Measurements from ENCODE around the gene DRAXIN.

DRAXIN gene

GRCh38 chr1:11690397-11691301 is 861 bp upstream of the DRAXIN start:
- peak in 1 of 2 experiments; percentile 23 for DNase-seq

DNA sequence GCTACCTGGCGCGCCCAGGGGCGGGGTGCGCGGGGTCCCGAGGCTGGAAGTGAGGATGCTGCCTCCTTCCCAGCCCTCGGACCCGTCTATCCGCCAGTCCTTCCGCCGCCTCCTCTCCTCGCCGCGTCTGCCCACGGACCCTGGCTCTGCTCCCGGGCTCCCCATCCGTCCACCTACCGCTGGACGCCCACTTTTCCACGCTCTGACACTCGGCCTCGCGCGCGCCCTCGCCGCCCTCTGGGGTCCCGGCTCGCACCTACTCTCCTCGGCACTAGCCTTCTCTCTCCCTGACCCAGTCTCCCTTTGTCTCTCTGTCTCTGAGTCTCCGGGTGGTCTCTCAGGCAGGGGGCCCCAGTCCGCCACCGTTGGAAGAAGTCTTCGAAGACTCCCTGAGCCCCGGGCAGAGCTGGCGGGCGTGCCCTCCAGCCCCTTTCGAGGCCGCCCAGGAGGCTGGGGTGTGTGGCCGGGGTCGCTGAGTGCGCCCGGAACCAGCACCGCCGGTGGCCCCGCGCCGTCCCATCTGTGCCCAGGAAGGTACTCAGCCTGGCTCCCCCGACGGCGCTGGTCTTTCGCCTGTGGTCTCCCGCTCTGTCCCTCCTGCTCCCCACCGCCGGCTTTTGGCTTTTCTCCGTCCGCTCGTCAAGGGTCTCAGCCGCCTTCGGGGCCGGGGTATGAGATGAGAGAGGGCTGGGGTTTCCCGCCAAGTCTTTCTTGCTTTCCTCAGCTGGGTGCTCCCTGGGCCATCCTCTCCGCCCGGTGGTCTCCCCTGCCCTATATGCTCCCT is 610 bp downstream of the DRAXIN start:
- DNase-seq: no peak

DNA sequence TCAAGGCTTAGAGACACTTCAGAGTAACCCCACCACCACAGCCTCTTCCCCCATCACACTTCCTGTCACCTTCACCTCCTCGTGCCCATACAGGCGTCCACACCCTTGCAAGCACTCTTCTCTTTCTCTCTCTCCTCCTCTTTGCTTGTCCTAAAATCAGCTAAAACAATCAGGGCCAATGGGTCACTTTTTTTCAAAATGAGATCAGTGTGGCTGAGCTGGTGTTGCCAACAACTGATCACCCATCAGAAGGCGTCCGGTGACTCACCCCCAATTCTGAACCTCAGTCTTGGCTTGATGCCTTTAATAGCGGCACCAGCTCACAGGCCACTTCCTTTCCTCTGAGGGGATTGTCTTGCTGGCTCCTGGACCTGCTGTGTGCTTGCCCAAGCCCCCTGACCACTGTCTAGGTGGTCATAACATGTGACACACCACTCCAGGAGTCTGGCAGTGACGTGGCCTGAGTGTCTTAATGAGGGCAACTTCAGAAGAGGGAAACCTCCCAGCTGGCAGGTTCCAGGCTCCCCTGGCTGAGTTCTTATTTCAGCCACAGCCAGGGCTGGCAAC is 1.6 kb downstream of the DRAXIN start:
- no peak for DNase-seq

- DNase-seq: no peak
Measured at GRCh38 chr1:11693917-11694316, 2.4 kb downstream of the DRAXIN start.

GRCh38 chr1:11695861-11696260 is 4.4 kb downstream of the DRAXIN start:
- DNase-seq: no peak

DNA sequence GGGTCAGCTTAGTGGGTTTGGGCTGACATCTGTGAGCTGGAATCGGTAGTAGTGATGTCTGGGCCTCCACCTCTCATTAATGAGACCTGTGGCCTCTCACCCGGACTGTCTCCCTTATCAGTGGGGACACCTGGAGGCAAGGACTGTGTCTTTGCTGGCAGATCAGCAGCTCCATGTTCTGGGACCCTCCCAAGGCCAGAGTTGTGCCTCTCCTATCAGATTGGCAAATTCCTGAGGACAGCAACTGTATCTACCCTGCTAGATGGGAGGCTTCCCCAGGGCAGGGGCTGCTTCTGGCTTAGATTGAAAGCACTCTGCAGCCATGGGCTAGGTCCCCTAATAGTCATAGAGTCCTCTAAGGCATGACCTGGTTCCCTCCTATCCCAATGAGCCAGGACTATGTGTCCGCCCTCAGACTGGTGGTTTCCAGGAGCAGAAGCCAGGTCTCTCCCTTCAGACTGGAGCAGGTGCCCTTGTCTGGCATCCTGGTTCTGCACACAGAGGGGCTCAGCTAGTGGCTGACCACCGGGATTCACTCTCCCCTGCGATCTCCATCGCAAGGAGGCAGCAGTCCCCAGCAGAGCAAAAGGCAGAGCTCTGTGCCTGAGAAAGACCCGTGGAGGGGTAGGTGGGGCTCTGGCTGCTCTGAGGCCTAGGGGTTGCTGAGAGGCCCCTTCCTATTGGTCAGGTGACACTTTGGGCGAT is 5.8 kb downstream of the DRAXIN start:
- DNase-seq: no peak

- DNase-seq: no peak
Measured at GRCh38 chr1:11697893-11698210, 6.3 kb downstream of the DRAXIN start.

DNA sequence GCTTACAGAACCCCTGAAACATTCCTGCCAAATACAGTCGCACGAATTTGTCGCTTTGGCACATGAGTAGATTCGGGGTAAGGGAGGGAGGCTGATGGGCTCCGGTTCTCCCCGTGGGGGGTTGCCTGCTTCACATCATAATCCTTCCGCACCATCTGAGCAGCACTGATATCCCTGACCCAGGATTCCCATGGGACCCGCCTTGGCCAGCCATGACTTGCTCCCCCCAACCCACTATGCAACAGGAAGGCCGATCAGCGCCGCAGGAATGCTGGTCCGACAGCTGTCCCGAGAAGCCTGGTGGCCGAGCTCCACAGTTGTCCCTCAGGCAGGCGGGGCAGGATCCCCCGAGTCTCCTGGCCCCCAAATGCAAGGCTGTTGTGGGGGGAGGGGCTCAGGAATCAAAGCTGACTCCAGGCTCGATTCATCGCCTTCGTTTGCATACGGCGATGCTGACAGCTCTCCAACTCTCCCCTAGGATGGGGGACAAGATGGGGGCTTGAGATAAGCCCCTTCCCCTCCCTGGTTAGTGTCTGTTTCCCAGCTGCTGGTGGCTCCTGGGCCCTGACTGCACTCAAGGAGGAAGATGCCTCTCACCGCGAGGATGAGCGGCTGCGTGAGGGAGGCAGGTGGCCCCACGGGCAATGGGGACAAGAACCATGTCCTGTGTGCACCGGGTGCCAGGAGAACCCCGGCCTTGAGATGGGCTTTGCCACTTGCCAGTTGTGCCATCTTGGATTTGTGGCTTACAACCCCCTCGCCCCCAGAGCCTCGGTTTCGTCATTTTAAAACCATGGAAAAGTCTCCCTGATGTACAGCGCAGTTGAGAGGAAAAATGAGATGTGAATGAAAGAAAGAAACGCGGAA is 9.3 kb downstream of the DRAXIN start:
- no peak for DNase-seq

DNA sequence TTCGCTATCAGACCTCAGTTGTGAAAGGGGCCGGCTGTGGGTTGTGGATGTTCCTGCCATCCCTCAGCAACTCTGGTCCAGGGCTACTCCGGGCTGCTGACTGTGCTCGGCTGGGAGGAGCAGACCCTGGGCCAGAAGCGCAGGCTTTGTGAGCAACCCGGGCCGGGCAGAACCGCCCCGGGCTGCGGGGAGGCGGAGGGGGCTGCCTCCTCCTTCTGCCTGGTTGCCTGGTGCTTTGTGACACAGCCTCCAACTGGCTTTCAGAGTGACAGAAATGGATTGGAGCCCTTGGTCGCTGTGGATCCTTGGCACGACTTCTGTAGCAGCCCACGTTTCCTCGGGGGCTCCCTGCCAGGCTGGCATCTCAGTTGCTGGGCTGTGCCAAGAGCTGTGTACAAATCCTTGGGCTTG is 10.0 kb downstream of the DRAXIN start:
- DNase-seq: no peak

- DNase-seq: no peak
Measured at GRCh38 chr1:11701981-11702803, 10.7 kb downstream of the DRAXIN start.

DNA sequence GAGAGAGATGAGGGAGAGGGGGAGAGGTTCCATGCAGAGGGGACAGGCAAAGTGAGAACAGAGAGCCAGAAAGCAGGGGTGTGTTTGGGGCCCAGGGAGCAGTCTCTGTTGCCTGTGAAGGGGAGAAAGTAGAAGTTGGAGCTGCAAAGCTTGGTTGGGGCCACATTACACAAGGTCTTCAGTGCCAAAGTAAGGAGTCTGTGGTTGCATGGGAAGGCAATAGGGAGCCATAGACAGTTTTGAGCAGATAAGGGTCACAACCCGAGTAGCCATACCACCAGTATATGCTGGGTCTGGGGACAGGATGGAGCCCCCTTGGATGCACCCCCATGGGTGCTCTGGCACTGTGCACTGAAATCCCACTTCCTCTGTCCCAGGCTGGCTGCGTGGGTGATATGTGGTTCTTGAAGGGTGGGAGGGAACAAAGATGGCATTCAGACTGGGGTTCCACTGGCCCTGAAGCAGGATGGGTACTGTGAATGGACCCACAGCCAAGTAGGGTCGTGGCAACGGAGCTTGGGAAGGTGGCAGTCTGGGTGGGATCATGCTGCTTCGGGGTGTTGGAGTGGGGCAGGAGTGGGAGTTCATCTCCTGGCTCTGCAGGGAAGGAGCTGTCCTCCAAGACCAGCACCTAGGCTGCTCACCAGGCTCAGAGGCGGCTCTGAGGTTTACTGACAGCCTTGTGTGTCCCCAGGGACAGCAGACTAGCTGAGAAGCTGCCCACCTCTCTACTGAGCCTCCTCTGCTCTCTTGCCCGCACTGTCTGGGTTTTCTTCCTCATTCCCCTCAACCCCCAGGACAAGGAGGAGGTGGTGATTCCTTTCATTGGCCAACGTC is 12.1 kb downstream of the DRAXIN start:
- no peak for DNase-seq

GRCh38 chr1:11704194-11704529 is 12.7 kb downstream of the DRAXIN start:
- no peak for DNase-seq

DNA sequence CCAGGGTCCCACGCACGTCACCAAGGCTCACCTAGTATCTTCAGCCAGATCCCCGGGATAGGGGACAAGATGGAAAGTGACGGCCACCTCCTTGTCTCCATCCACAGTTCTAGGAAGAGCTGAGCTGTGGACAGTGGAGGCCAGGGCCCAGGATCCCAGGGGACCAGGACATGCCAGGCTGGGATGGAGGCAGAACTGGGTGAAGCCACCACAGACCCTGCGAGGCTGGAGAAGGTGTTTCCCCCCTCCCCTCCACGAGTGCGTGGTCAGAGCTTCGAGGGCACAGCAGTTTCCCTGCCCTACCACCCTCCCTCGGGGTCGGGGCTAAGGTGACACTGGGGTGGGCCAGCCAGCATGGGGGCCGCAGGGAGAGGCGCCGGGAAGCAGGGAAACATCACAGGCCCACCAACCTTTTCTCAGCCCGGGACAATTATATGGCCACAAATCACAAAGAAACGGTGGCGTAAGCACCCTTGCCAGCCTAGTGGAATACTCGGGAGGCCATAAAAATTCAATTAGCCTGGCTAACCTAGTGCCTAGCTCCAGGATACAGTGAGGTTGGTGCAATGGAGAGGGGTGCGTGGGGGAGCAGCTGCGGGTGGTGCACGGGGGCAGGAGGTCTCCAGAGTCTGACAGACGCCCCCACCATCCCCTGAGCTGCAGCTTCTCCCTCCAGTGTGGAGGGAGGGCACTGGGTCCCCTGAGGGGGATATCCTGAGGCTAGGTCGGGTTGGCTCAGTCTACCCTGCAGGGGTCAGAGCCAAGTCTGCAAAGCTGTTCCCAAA is 13.4 kb downstream of the DRAXIN start:
- DNase-seq: no peak

DNA sequence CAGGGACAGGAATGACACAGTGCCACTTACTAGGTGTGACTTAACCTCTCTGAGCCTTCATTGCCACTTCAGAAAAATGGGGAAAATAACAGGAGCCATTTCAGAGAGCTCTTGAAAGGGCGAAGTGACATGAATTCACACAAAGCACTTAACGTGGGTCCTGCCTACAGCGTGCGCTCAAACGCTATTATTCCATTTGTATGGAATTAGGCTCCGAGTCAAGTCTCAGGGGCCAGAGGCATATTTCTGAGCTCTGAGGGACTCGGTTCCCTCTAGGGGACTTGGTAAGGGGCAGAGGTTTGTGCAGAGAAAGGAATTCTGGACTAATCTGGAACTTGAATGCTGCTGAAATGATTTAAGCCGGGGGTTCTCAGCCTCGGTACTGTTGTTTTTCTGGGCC is 14.1 kb downstream of the DRAXIN start:
- DNase-seq: no peak

DNA sequence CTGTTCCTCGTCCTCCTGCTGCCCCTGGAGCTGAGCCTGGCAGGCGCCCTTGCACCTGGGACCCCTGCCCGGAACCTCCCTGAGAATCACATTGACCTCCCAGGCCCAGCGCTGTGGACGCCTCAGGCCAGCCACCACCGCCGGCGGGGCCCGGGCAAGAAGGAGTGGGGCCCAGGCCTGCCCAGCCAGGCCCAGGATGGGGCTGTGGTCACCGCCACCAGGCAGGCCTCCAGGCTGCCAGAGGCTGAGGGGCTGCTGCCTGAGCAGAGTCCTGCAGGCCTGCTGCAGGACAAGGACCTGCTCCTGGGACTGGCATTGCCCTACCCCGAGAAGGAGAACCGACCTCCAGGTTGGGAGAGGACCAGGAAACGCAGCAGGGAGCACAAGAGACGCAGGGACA is 14.8 kb downstream of the DRAXIN start:
- no peak for DNase-seq

DNA sequence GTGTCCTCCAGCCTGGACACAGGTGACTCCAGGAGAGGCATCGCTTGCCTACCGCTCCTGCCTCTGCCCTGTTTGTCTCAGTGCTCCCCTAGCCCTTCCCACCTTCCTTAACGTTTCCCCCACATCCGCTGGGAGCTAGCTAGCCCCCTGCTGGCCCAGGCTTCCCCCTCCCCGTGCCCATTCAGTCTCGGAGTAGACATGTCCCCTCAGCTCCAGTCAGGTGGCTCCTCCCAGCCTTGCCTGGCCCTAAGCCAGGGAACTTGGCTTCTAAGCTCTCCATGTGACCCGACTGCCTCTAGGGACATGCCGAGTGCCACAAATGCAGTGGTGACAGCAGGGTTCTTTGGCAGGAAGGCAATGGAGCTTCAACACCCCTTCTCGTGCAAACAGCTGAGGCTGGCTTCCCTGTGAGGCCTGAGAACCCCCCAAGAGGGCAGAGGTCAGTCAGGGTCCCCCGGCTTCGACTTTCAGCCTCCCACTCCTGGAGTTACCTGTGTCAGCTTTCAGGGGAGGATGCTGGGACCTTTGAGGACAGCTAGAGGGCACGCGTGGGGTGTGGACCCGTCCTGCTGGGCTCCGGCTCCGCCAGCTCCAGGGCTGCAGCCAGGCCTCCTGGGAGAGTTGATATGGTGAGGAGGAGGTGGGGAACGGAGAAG is 16.2 kb downstream of the DRAXIN start:
- DNase-seq: no peak

DNA sequence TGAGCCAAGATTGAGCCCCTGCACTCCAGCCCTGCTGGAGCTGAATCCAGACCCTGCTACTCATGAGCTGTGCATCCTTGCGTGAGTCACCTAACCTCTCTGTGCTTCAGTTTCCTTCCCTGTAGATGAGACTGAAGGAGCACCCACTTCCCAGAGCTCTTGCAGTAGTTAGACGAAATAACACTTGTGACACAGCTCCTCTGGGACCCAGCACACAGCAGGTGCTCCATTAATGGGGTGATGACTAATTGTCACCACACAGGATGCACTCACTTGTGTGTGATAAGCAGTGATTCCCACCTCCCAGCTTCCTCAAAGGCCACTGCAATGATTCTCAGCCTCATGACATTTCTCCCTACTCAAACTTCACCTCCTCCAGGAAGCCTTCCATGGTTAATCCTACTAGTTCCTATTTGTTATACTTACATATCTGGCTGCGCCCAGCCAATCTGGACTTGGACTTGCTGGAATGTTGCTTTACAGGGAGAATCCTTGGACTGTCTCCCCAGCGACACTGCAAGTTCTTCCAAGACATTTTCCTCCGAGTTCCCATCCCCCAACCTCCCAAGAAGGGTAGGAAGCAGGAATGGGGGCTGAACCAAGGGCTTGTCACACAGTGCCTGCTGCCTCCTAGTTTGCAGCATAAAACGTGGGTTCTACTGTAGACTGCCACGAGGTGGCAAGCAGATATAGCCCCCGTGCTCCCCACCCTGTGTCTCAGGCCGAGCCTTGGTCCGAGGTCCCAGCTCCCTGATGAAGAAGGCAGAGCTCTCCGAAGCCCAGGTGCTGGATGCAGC is 17.2 kb downstream of the DRAXIN start:
- no peak for DNase-seq

DNA sequence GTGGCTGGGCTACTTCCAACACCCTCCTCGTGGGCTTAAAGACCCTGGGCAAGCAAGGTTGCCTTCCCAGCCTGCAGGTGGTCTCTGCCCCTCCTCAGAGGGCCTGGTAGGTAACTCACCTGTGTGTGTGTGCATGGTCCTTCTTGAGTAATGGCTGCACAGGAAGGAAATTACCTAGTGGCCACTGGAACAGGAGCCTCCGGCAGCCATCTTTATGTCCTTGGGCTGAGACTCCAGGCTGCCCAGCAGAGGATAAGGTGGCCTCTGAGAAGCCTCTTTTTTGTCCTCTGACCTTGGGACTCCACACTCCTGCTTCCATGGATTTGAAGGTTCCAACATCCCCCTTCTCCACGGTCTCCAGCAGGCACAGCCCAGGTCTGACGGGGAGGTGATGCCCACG is 20.0 kb downstream of the DRAXIN start:
- DNase-seq: no peak
